ENCODE results near the gene SUGCT. TPM values are rescaled to one million over a fixed set of nuclear protein-coding genes. Genes with fewer than 3 reads are reported as not detected.
"Not testable (repeated sequence)": the region's sequence is repeated elsewhere in the genome, so short reads cannot be mapped to it uniquely, and the experiment has no call there.

Gene SUGCT
- total RNA-seq, 1 donor from 2014 or later: 11.8 TPM

DNA sequence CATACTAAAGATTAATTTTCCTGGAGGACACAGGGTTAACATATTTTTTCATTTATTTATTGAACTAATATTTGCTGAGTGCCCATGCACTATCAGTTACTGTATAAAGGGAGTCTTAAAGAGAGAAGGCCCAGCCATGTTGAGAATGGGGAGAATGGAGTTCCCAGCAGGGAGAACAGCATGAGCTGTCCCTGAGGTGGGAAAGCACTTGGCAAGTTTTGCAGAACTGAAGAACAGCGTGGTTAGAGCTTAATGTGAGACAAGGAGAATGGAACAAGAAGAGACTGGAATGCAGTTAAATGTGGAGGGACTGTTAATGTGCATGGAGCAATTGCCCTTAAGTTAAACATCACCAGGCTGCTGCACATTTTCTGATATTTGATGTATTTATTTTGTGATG is 435.4 kb downstream of the SUGCT start:
- DNase-seq (ENCODE audit: low read depth): peak; percentile 39

DNA sequence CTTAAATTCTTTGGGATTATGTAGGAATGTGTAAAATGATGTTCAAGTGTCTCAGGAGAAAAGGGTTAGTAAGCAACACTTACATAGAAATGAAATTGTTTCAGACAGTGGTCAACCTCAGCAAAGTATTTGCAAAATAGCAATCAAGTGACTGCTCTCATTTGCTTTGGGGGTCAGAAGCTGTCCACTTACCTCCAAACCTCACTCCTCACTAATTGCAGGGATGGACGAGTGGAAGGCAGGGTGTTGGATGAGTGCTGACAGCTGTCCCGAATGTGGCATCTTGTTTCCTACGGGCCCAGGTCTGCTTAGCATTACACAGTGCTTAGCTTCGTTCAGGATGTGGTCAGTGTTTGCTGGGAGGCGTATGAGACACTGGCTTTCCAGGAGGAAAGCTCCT is 437.0 kb downstream of the SUGCT start:
- peak; percentile 29 for DNase-seq (ENCODE audit: low read depth)

DNA sequence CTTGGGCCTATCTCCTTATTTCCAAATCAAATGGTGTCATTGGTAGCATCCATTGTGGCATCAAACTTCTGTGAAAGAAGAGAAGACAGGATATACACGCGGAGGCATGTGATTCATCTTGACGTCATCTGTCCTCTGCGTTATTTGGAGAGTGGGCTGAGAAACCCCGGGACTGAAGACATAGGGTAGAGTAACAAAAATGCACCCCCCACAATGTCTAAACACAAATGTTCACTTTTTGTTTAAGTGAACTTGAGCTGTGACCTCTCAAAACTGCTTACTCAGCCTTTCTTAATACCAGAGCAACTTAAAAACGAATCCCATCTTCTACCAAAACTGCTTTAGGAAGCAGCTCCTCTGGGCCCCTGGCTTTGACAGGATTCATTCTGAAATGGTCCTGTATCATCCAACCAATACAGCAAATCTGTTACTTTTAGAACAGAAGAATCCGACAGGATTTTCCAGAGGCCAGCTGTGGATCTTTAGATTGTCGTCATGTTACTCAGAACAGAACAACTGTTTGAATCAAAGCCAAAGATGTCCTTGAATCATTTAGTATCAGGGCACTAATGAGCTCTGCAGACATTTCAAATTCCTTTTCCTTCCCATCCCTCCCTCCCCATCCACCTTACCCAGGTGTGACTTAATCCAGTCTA is 438.1 kb downstream of the SUGCT start:
- no peak for DNase-seq (ENCODE audit: low read depth)

DNA sequence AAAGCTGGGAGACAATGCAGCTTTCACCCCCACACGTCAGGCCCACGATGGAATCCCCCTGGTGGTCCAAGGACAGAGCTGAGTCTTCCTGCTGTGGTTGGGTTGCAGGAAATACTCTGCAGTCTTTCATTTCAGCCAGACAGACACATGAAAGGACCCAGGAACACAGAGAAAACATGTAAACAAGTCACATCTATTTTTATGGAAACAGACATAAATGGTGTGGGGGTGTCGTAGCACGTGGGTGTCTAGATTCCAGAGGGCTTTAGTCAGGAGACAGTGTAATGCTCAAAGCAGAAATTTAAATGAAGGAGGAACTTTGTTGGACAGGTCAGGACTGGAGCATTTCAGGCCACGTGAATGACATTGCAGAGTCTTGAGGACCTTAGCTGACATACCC is 444.6 kb downstream of the SUGCT start:
- no peak for DNase-seq (ENCODE audit: low read depth)

DNA sequence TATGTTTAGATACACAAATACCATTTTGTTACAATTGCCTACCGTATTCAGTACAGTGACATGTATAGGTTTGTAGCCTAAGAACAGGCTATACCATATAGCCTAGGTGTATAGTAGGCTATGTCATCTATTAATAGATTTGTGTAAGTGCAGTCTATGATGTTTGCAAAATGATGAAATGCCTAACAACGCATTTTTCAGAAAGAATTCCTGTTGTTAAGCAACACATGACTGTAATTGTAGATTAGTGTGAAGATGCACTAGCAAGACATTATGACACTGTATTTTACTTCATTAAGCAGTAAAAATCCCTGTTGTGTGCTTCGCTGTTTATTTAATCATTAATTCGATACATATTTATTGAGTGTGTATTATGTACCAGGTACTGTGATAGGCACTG is 446.0 kb downstream of the SUGCT start:
- no peak for DNase-seq (ENCODE audit: low read depth)

DNA sequence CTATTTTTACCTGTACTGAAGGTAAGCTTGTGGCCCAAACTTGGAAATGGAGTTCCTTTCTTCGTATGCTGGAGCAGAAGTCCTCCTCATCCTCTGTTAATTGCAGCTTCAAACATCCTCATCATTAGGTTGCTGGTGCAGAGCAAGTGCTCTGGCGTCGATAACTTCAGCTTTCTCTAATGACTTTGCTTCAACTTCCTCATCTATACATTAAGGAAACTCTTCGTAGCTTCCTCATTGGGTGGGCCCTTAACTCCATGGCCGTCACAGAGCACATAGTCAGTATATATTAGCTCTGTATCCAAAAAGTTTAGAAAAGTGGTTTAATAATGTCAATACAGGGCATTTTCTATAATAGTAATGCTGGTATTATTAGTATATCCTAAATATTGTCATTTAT is 447.7 kb downstream of the SUGCT start:
- no peak for DNase-seq (ENCODE audit: low read depth)

DNA sequence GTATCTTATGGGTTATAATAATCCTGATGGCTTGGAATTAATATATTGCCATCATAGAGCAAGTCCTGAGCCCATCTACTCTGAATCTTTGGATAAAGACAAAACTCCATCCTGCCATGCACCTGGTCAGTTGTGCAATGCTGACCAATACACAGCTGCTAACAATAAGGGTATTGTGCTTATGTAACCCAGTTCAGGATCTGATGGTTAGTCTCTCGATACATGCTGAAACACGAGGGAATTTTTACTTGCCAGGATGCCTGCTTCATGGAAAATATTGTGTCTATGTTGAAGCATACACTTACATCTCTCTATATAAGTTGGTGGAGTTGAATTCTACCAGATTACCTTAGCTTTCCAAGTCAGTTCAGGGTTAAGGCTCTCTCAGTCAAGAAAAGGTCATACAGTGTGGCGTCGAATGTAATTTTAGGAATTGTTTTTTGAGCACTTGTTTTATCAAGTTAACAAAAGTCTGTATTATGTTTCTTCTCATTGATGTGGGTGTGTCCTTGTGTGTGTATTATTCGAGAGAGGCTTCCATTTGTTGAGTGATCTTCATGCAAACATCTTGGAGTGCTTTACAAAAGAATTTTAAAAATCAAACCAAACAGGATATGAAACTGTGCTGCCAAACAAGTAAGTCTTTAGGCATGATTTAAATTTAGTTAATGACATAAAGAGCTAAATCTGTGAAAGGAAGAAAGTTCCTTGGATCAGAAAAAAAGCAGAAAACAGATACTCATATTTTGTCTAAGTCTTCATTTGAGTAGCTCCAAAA is 449.1 kb downstream of the SUGCT start:
- DNase-seq (ENCODE audit: low read depth): no peak

DNA sequence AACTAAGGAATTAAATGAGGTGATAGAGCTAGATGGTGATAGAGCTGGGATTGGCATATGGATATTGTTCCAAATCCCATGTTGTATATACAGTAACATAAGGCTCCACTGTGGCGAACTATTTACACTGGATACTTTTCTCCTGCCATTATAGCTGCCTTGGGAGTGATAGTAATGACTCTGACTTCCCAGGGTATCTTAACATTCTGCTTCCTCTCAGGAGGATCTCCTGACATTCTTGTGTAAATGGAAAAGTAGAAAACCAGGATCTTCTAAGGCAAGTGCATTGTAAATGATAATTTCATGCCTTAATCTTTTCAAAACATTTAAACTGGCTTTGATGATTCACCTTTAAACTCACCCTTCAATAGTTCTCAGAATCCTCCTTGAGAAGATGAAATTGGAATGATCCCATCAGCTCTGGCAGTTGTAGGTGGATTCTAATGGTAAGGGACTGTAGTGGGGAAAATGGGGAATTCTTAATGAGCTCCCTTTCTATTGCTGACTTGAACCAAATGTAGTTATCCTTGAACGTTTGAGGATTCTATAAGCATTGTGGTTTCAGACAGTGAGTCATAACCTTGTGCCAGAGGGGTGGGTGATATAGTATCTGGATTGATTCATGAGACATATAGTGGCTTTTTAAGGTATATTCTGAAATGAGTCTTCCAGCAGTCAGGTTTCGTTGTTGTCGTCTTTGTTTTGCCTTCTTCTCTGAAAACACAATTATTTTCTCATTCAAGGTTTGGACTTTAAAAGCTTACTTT is 450.0 kb downstream of the SUGCT start:
- no peak for DNase-seq (ENCODE audit: low read depth)

DNA sequence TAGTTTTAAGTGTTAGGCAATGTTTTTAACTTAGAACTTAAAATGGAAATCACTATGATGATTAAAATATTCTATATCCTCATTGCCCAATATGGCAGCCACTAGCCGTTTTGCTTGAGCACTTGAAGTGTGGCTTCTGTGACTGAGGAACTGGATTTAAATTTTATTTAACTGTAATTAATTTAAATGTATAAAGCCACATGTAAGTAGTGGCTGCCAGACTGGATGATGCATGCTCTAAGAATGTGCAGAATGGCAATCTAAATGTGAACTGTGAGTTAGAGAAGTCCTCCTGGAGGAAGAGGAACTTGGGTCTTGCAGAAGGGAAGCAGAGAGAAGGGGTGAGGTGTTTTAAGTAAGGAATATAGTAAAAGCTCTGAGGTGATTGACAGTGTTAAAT is 451.4 kb downstream of the SUGCT start:
- peak; percentile 84 for DNase-seq (ENCODE audit: low read depth)

DNA sequence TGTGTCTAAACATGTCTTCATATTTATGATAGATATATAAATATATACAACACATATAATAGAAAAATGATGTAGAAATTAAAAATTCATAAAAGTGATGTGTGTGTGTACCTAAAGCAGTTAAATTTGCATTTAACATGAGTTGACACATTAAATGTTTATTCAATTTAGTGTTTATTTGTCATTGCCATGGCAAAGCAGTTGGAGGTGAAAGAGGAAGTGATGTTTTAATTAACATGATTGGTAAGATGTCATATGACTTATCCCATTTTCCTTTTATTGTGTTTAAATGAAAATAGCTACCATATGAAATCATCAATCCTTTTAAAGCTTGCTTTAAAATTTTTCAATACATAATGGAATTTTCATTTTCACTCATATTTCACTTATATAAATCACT is 452.6 kb downstream of the SUGCT start:
- DNase-seq (ENCODE audit: low read depth): peak; percentile 11

DNA sequence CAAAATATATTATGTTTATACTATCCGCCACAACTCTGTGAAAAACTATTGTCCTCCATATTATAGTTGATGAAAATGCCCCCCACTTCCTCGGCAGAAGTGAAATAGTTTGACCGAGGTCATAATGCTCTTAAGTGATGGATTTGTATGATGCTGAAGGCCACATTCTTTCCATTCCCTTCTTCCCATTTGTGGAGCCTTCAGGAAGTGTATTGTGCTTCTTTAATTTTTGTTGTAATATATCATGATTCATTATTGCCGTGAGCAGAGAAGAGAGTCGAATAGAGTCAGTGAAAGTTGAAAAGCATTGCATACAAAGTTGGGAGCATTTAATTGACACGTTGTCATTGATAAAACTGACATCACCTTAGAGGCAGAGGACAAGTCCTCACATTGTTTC is 460.3 kb downstream of the SUGCT start:
- DNase-seq (ENCODE audit: low read depth): no peak

DNA sequence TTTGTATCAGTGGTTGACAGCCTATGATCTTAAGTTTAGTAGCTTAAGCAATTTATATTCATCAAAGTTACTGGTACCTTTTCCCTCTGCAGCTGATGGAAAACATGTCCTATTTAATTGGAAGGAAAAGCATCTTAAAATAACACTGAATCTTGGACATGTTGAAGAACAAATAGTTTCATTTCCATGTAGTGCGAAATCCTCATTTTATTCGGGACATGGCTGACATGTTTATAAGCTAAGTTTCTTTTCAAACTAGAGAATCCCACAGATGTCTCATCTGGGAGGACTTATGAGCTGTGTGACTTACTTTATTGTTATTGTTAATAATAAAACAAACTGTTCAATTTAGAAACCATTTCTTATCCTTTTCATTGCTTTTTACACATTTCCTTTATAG is 461.0 kb downstream of the SUGCT start:
- no peak for DNase-seq (ENCODE audit: low read depth)

DNA sequence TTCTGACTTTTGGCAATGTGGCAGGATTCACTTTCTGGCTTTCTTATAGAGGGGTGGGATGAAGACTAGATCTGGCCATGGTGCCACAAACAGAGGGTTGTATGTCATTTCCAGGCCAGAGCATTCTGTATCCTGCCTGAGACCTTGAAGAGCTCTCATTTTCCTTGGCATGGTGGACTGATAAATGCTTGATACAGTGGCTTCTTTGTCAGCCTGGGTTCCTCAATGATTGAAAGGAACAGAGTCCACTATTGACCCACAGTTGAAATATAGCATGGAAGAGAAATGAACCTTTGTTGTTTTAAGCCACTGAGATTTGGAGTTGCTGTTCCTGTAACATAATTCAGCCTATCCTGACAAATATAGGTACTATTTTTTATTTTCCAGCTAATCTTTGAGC is 462.7 kb downstream of the SUGCT start:
- no peak for DNase-seq (ENCODE audit: low read depth)

DNA sequence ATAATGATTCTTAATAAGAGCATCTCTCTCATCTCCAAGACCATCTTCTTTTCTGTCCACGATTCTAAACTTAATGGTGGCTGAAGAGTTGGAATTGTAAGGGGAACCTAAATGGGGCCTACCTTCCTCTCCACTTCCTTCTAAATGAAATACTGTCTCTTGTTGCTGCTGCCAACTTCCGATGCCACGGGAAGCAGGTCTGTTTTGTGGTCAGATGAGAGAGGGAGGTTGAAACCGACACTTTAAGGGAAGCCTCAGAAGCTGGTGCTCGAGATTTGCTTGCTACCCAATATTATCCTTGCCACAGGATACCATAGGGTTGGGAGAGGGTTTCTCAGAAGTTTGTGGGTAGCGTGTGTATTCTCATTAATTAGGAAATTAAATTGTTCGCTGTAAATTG is 464.1 kb downstream of the SUGCT start:
- no peak for DNase-seq (ENCODE audit: low read depth)

DNA sequence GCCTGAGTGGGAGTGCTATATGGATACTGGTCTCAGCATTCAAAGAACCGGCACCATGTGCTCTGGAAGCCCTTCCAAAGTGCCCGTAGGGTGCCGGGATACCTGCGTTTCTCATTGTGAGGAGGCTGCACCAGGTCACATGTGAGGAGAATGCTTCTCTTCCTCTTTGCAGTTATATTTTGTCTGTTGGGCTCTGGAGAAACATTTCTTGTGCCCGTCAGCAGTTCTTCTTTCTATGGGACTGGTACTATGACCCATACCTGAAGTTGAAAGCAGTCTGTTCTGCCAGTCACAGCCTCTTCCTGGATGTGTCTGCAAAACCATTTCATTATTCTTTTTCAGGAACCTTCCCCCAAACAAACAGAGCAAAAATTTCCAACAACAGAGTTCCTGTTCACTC is 465.0 kb downstream of the SUGCT start:
- no peak for DNase-seq (ENCODE audit: low read depth)

DNA sequence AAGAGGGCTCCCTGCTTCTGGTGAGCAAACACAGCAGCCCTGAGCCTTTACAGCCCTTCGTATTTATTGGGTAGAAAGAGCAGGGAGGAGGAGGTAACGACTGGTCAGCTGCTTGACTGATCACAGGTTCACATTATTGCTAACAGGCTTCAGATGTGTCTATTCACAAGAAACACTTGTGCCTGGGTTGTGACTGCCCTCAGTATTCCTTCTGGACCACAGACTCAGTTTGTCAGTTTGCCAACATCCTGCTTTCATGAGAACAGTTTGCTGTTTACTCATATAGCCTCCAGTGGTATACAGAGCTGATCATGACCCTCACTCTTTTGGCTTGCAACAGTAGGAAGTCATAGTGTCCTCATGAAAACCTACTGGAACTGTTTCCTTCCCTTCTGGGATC is 467.5 kb downstream of the SUGCT start:
- DNase-seq (ENCODE audit: low read depth): not testable (repeated sequence)

DNA sequence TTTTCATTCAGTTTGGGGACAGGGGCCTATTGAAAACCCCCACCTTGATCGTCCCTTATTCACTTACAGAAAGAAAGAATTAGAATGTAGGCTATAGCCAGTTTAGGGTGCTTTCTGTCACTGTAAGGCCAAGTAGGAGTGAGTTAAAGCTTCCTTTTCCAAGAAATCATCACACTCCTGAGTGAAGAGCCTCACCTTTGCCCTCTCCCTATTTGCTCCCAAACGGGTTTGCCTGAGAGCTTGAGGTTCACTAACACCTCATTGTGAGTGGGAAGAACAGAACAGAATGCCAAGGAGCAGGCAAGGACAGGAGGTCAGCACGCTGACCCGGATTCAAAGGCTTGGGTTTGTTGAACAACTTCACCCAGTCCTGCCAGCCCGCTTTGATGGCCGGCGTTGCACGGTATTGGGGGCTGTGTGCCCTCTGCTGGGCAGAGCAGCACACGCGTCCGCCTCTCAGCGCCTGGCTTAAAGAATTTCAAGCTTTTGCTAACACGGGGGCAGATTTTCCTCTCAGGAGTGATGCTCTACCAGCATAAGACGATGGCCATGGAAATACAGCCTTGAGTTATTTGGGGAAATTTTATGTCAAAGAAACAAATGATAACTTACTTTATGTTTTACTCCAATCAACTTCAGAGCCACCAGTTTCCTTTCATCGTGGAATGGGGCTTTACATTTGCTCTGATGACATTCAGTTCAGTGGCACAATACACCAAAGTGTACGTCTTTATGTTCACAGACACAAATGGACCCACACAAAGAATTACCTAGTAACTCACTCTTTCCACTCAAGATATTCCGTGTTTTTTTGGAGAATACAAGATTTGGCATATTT is 470.0 kb downstream of the SUGCT start:
- DNase-seq (ENCODE audit: low read depth): peak; percentile 43

DNA sequence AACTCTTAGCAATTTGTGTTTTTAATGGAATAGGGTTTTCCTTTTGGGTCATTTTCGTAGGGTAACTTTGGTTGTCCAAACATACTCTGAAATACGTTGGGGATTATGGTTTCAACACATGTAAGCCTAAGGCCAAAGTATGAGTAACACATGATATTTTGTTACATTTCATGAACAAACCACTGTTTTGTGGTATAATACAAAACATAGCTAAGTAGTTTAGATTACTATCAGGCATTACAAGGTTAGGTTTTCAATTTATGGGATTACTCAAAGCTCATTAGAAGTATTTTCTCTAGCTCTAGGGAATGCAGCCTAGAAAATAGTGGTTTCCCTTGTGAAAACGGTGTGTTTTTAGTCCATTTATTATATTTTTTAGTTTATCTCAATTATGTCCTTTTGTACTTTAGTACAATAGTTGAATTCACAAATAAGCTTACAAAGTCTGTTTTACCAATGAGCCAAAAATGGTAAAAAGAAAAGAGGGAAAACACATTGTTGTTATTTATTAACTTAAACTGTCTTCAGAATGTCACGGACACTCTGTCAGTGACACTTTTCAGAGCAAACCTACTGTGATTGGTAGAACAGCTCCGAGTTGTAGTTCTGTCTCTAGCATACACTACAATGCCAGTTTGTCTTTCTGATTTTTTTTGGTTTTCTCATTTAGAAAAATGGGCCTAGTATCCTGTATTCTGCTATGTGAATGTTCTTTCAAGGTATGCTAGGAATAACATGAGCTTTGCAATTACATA is 473.7 kb downstream of the SUGCT start:
- DNase-seq (ENCODE audit: low read depth): no peak

DNA sequence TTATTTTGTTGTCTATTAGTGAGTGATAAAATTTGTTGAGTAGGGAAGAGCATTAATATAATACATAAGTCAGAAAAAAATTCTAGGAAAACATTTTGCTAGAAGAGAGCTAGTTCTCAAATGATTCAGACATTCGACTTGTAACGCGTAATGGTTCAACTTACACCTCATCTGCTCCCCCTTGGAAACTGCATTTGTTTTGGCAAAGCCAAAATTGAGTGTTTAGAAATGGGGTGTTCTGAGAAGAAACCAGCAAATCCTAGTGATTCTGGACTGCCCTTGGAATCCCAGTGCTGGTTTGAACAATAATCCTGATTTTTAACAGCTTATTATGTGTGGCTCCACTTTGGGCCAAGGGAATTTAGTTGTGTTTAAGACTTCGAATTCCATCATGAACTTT is 475.7 kb downstream of the SUGCT start:
- no peak for DNase-seq (ENCODE audit: low read depth)

DNA sequence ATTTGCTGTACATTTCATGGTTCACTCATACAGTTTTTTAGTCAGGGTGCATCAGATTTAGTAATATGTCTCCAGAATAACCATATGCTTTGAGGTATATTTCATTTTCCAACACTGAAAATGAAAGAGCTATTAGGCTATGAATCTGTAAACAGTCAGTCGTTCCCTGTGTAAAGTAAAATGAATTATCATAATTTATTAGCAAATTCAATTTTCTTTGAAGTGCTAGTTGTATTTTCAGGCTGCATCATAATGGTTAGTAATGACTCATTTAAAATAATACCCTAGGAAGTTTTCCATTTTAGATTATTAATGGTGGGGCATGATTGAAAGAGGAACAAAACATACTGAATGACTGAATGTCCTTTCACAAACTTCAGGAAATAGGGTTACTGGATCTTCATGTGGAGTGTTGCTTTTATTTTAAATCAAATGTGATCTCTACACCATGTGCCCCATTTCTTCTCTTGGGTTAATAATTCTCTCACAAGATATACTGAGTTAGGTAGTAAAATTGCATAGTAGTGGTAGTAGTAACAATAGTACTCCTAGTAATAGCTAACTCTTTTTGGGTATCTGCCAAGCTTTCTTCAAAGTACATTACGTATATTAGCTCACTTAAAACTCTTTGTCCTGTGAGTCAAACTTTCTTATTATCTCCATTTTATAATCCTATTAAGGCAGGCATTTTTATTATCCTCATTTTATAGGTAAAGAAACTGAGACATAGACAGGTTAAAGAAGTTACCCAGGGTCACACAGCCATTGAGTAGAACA is 476.5 kb downstream of the SUGCT start:
- DNase-seq (ENCODE audit: low read depth): peak; percentile 69
